Kidney (tissue), 14 donors: ENCODE data around the gene PFDN4. TPM values are rescaled to one million over a fixed set of nuclear protein-coding genes. Genes with fewer than 3 reads are reported as not detected.

Source experiments
- DNase-seq, 5 donors: peaks; one replicate each; pipeline ENCODE4 v3.0.0-alpha.2; 2013 to 2020
- FAIRE-seq: peaks from 2 replicates; lab custom pipeline; 2012; peaks lifted over from hg19 to GRCh38; lab: Jason Lieb, UNC
- H3K27ac ChIP-seq, 2 donors: one replicate each; pipeline ENCODE4 v1.7.0; 2013; ENCODE audit warnings: low read depth in 2 of 2, low read length in 2 of 2, inconsistent platforms in 1 of 2
- H3K27me3 ChIP-seq: one replicate; pipeline ENCODE4 v1.7.1; 2013; ENCODE audit warnings: low read length, inconsistent platforms; ENCODE audit not compliant: control insufficient read depth, insufficient read depth
- H3K36me3 ChIP-seq, 3 donors: one replicate each; pipeline versions ENCODE4 v1.7.0 to v1.7.1; 2013; ENCODE audit warnings: low read length in 3 of 3, control low read depth in 1 of 3, inconsistent platforms in 1 of 3; ENCODE audit not compliant: insufficient read depth in 3 of 3, control insufficient read depth in 2 of 3
- H3K4me1 ChIP-seq, 3 donors: one replicate each; pipeline versions ENCODE4 v1.7.0 to v1.7.1; 2013; ENCODE audit warnings: low read length in 3 of 3, inconsistent platforms in 1 of 3, low read depth in 1 of 3; ENCODE audit not compliant: control insufficient read depth in 2 of 3, insufficient read depth in 2 of 3
- H3K4me3 ChIP-seq, 3 donors: one replicate each; pipeline versions ENCODE4 v1.7.0 to v1.8.1; 2013; ENCODE audit warnings: low read length in 3 of 3, control low read depth in 1 of 3, inconsistent platforms in 1 of 3
- H3K9ac ChIP-seq, 3 donors: one replicate each; pipeline versions ENCODE4 v1.7.0 to v1.7.1; 2013; ENCODE audit warnings: low read length in 3 of 3, control low read depth in 1 of 3, inconsistent platforms in 1 of 3
- H3K9me3 ChIP-seq, 3 donors: one replicate each; pipeline versions ENCODE4 v1.7.0 to v1.7.1; 2013; ENCODE audit warnings: low read length in 3 of 3, control low read depth in 1 of 3, inconsistent platforms in 1 of 3; ENCODE audit not compliant: control insufficient read depth in 2 of 3, insufficient read depth in 1 of 3
- intact Hi-C: fragments of 100-400 bp; cut with DNase I; formaldehyde crosslinking; loops from one replicate; pipeline ENCODE4 v1.11.1; 2022
- polyA plus RNA-seq: library from polyadenylated mRNA; stranded (reverse); fragments of 350-450 nt; fragmentation: Illumina TruSeq; extraction: RNeasy Lipid Tissue Mini Kit (QIAGEN cat#74804); gene quantifications from one replicate; pipeline ENCODE4 v1.2.3, GENCODE V29; 2014; ENCODE audit warnings: low read depth, low replicate concordance; ENCODE audit not compliant: insufficient read depth
- total RNA-seq: library from RNA; stranded (reverse); fragmentation: NEBNext Ultra II Directional; extraction: Animal tissue kit (Norgen Biotek cat#: 25700); gene quantifications from one replicate; pipeline ENCODE4 v1.2.1, GENCODE V29; 2021
- TF ChIP-seq, protein P1 (sequence below): IDR thresholded peaks from 3 replicates; pipeline ENCODE4 v1.5.1; 2012; ENCODE audit warnings: mild to moderate bottlenecking, moderate library complexity, borderline replicate concordance; ENCODE audit not compliant: insufficient read depth; ENCODE audit errors: extremely low read depth
- donor health status: control.
- donor health status: control.
- donor health status: control.
- donor health status: control.
- donor health status: control.
- donor health status: DM: yes; HTN: yes; CAD: no.
- donor health status: Normal renal cell carcinoma (clear cell type).

PFDN4 gene
- total and polyA plus RNA-seq, 2 donors from 2014 or later = 19.7 to 49.5 TPM

- no peaks in the 10 kb centered on the region for H3K27me3 ChIP-seq
- H3K4me3 ChIP-seq = no peak overlapping the region
- DNase-seq (no peak), FAIRE-seq (no peak)
- no peak overlapping the region for H3K27ac ChIP-seq
- TF ChIP-seq, protein P1, sequence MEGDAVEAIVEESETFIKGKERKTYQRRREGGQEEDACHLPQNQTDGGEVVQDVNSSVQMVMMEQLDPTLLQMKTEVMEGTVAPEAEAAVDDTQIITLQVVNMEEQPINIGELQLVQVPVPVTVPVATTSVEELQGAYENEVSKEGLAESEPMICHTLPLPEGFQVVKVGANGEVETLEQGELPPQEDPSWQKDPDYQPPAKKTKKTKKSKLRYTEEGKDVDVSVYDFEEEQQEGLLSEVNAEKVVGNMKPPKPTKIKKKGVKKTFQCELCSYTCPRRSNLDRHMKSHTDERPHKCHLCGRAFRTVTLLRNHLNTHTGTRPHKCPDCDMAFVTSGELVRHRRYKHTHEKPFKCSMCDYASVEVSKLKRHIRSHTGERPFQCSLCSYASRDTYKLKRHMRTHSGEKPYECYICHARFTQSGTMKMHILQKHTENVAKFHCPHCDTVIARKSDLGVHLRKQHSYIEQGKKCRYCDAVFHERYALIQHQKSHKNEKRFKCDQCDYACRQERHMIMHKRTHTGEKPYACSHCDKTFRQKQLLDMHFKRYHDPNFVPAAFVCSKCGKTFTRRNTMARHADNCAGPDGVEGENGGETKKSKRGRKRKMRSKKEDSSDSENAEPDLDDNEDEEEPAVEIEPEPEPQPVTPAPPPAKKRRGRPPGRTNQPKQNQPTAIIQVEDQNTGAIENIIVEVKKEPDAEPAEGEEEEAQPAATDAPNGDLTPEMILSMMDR = no peak
- H3K36me3 ChIP-seq = no peaks in the 10 kb centered on the region
- H3K9me3 ChIP-seq = no peaks in the 10 kb centered on the region
- H3K4me1 ChIP-seq = no peaks in the 10 kb centered on the region
- intact Hi-C loops = no loop called here
- H3K9ac ChIP-seq = no peak overlapping the region
These were observed 27.0 kb upstream of the PFDN4 start for GRCh38 chr20:54180931-54181330.

GRCh38 chr20:54184071-54184470 is 23.8 kb upstream of the PFDN4 start:
- Histone ChIP-seq H3K9ac (no peak overlapping the region), H3K4me3 (no peak overlapping the region), H3K9me3 (no peaks in the 10 kb centered on the region), H3K4me1 (no peaks in the 10 kb centered on the region), H3K36me3 (no peaks in the 10 kb centered on the region), H3K27me3 (no peaks in the 10 kb centered on the region), H3K27ac (no peak overlapping the region)
- intact Hi-C loops = no loop called here
- DNase-seq (no peak), FAIRE-seq (no peak)
- TF ChIP-seq, protein P1 = no peak

GRCh38 chr20:54184904-54185626 is 22.8 kb upstream of the PFDN4 start:
- DNase-seq (no peak), FAIRE-seq (no peak)
- no peak overlapping the region for H3K27ac ChIP-seq

More at GRCh38 chr20:54184904-54185626, 22.8 kb upstream of the PFDN4 start:
- TF ChIP-seq, protein P1 = no peak
- no peaks in the 10 kb centered on the region for H3K36me3 ChIP-seq
- H3K9me3 ChIP-seq = no peaks in the 10 kb centered on the region
- no peaks in the 10 kb centered on the region for H3K4me1 ChIP-seq
- no peaks in the 10 kb centered on the region for H3K27me3 ChIP-seq
- intact Hi-C loops = no loop called here
- H3K9ac ChIP-seq = no peak overlapping the region
- no peak overlapping the region for H3K4me3 ChIP-seq
